AG10803 (cell line): Measurements from ENCODE around the gene DPM2.

Experiments used
- DNase-seq: peaks from one replicate; pipeline ENCODE4 v3.0.0; 2010; ENCODE audit warnings: low read depth
- H3K4me3 ChIP-seq: 2 replicates; pipeline ENCODE4 v1.5.1; 2011; ENCODE audit warnings: mild to moderate bottlenecking, low read length, control low read depth
- TF ChIP-seq, protein P1 (sequence below): conservative IDR thresholded peaks from 2 replicates; pipeline ENCODE4 v1.5.1; 2011; ENCODE audit warnings: mild to moderate bottlenecking, low read length, control low read depth, inconsistent platforms

Gene DPM2

GRCh38 chr9:127941062-127941960 lies 3.7 kb upstream of the DPM2 start:
- H3K4me3 ChIP-seq: no peak overlapping the region
- no peak for DNase-seq
- TF ChIP-seq, protein P1, sequence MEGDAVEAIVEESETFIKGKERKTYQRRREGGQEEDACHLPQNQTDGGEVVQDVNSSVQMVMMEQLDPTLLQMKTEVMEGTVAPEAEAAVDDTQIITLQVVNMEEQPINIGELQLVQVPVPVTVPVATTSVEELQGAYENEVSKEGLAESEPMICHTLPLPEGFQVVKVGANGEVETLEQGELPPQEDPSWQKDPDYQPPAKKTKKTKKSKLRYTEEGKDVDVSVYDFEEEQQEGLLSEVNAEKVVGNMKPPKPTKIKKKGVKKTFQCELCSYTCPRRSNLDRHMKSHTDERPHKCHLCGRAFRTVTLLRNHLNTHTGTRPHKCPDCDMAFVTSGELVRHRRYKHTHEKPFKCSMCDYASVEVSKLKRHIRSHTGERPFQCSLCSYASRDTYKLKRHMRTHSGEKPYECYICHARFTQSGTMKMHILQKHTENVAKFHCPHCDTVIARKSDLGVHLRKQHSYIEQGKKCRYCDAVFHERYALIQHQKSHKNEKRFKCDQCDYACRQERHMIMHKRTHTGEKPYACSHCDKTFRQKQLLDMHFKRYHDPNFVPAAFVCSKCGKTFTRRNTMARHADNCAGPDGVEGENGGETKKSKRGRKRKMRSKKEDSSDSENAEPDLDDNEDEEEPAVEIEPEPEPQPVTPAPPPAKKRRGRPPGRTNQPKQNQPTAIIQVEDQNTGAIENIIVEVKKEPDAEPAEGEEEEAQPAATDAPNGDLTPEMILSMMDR: no peak

GRCh38 chr9:127940593-127940992 lies 2.9 kb upstream of the DPM2 start:
- TF ChIP-seq, protein P1: no peak
- no peak overlapping the region for H3K4me3 ChIP-seq
- DNase-seq: no peak

- TF ChIP-seq, protein P1: no peak
- no peak for DNase-seq
- H3K4me3 ChIP-seq: peak overlapping the region; percentile 93
Measured at GRCh38 chr9:127938298-127938690, 640 bp upstream of the DPM2 start.

- DNase-seq: no peak
- peak overlapping the region; percentile 93 for H3K4me3 ChIP-seq
- TF ChIP-seq, protein P1: no peak
Measured at GRCh38 chr9:127937056-127937387, 632 bp downstream of the DPM2 start.

DNA sequence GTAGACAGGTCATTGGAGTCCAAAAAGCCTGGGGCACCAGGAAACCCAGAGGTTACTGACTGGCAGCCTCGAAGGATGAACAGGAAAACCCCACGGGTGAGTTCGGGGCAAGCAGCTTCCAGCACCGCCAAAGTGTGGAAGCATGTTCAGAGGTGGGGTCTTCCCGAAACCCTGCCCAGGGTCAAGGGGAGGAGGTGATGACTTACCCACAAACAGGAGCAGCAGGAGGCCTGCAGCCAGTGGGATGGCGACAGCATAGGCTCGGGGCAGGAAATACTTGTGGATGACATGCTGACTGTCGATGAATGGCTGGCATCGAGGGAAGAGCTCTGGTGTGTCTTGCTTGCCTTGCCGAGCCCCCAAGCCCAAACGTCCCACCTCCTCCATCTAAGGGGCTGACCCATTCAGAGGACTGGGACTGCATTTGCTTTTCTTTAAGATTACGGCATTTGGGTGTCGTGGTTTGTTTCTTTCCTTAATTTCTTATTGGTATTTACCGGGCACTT lies 1.3 kb downstream of the DPM2 start:
- TF ChIP-seq, protein P1: no peak
- DNase-seq: no peak
- peak overlapping the region; percentile 93 for H3K4me3 ChIP-seq

GRCh38 chr9:127935765-127936221 lies 1.9 kb downstream of the DPM2 start:
- no peak for DNase-seq
- H3K4me3 ChIP-seq: peak overlapping the region; percentile 9; the same call in 1 of the 2 replicates
- TF ChIP-seq, protein P1: no peak

DNA sequence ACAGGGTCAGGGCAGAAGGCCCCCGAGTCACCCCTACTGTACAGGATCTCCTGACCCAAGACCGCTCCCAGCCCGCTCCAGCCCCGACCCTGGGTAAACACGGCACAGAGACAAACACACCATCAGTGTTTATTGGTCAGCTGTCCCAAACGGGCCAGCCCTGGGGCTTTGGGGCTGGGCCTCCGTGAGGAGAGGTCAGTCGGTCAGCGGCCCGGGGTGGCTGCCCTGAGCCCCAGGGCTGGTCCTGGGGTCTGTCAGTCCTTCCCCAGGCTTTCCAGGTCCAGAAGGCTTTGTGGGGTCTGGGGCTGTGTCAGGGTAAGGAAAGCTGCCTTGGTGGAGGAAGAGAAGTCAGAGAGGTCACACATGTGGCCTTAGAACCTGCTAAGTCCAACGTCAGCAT lies 2.7 kb downstream of the DPM2 start:
- TF ChIP-seq, protein P1: no peak
- H3K4me3 ChIP-seq: no peak overlapping the region
- DNase-seq: no peak
